Body of pancreas (tissue), 4 donors: ENCODE measurements around the gene ADGRL3.

ENCODE experiments used
- CTCF ChIP-seq, 7 experiments: fragments of 450-650 bp in 4 of 7; fragments of 200-600 bp in 3 of 7; sonication (generic) in 3 of 7; IDR thresholded peaks; one replicate each; pipeline ENCODE4 v1.5.1; 2016 to 2019; ENCODE audit warnings: antibody characterized with exemption in 7 of 7
- POLR2A ChIP-seq, 3 donors: fragments of 450-650 bp; IDR thresholded peaks; one replicate each; pipeline ENCODE4 v1.6.1; 2016; ENCODE audit warnings: antibody characterized with exemption in 3 of 3, mild to moderate bottlenecking in 2 of 3

DNA sequence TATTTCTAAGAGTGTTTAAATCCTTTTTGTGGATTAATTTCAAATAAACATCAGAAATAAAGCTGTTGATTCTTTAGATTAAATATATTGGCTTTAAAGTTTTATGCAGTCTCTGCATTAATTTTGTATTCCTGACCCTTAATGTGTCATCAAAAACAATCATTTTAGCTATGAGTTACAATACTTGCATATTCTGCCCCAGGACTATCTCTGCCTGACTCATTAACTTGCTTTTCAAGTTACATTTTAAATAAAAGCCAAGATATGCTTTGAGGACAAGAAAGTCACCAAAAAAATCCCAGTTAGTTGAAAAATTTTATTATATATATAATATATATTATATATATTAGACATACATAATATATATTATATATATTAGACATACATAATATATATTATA lies 208.7 kb downstream of the ADGRL3 start:
- TF ChIP-seq POLR2A (IDR thresholded peaks at IDR 0.05) (no peak), CTCF (IDR thresholded peaks at IDR 0.05) (no peak)
